Measurements from ENCODE around the gene USP19.
A peak's percentile ranks its signal among the peaks of the same experiment; 100 is the strongest.

The USP19 gene

DNA sequence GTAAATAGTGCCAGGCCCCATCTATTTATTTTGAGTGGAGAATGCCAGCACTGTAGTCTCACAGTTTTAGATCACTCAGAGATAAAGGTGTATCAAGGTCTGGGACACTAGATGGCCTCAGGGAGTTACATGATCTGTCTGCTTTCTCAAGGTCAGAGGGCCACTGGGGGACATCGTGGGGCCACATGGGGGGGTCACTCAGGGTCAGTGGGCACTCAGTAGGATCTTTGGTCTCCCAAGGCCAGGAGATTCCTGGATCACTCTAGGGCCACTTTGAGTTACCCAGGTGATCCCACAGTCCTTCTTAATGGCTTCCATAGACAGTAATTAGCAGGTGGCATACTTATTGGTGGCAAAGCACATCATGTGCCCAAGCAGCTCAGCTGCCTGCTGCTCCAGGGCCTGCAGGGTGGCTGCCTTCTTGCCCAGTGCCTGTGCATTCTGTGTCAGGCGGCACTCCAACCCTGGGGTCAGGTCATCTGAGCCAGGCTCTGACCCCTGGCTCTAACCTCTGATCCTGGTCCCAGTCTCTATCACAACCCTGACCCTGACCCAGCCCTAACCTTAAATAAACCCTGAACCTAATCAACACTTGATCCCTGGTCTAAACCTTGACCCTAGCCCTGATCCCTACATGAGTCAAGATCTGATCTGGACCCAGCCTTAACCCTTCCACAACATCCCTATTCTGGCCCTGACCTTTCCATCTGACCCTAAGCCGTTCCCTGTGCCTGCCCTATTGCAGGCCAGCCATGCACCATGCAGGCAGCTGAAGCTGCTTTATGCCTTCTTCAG is 14.0 kb upstream of the USP19 start:
- DNase-seq (ENCODE audit: low spot score), result no peak

- DNase-seq (ENCODE audit: low spot score), result peak; percentile 91
These were observed 12.8 kb upstream of the USP19 start for GRCh38 chr3:49133226-49133951.

DNA sequence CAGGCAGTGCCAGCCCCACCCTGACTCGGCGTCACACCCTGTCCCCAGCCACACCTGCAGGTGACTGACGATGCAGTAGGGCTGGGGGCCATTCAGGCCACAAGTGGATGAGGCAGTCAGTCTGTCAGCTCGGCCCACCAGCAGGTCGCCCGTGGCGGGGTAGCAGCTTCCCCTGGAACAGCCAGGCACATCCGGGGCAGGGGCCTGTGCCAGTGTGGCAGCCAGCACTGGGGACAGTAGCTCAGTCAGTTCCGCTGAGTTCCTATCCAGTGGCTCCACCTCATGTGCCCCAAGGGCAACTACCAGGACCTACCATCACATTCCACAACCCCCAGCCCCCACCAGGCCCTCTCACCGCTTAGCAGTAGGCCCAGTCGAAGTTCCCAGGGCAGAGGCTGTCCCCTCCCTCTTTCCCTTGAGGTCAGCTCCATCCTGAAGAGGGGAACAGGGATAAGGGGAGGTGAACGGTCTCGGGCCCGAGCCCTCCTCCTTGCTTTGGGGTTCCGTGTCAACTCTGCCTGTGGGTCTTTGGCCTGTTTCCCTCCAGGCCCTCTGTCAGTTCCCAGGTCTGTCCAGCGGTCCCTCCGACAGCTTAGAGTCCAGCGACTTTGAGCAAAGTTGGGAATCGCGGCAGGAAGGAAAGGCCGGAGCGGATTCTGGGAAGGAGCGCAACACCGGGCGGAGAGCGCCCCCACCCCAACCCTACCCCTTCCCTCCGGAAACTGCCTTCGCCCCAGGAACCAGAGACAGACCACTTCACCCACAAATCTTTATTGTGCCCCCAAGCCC is 12.0 kb upstream of the USP19 start, which contains the start of gene LAMB2:
LAMB2 (minus strand) TSS at position 614 of the 789 bp plus-strand sequence; CDS start at position 431, 183 bp downstream.
- DNase-seq (ENCODE audit: low spot score), result peak; percentile 80

DNA sequence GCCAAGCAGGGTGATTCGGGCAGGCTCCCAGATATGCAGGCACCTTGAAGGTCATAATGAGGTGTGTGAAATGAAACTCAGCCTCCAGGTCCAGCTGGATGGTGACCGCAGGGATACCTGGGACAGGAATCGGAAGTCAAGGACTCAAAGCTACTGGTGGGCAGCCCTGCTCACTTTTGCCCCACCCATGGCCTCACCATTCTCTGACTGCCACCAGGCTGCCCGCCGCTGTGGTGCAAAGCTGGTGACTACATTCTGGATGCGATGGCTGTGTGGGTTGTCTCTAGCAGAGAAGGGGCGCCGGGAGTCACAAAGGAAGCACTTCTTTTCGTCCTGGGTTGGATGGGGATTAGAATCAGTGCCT is 11.4 kb upstream of the USP19 start:
- DNase-seq (ENCODE audit: low spot score), result peak; percentile 9

DNA sequence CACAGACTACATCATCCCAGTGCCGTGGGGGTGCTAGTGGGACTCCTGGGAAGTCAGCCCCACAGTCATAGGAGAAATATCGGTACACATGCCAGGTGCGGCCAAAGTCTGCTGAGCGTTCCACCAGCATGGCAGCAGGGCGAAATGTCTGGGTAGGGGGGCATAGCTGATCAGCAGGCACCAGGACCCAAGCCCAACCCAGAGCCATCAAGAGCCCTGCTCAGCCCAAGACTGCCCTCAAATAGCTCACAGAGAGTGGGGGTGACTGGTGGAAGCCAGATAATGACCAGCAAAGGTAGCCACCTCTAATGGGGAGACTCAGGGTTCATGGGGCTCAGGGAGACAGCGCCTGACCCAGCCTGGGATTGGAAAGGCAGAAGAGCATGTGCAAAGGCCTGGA is 11.0 kb upstream of the USP19 start:
- no peak for DNase-seq (ENCODE audit: low spot score)

GRCh38 chr3:49131040-49131439 is 10.4 kb upstream of the USP19 start:
- DNase-seq (ENCODE audit: low spot score), result no peak

- DNase-seq (ENCODE audit: low spot score), result no peak
These were observed 4.5 kb upstream of the USP19 start for GRCh38 chr3:49124991-49125670.

DNA sequence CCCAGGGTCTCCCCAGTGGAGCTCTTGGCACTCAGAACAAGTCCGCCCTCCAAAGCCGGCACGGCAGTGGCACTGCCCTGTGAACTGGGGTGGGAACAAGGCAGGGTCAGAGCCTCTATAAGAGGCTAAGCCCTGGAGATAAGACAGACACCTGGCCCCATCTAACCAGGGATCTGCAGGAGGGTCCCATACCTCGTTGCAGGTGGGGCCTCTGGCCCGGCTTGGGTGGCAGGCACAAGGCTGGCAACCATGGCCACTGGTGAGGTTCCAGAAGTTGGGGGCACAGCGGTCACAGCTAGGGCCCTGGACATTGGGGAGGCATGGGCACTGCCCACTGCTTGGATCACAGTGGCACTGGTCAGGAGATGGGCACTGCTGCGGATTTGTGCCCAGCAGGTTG is 3.6 kb upstream of the USP19 start:
- no peak for DNase-seq (ENCODE audit: low spot score)

- no peak for DNase-seq (ENCODE audit: low spot score)
These were observed 3.1 kb upstream of the USP19 start for GRCh38 chr3:49123687-49124086.

- no peak for DNase-seq (ENCODE audit: low spot score)
These were observed 2.4 kb upstream of the USP19 start for GRCh38 chr3:49122886-49123545.

- no peak for DNase-seq (ENCODE audit: low spot score)
These were observed 1.8 kb upstream of the USP19 start for GRCh38 chr3:49122451-49122850.

- DNase-seq (ENCODE audit: low spot score), result no peak
These were observed 1.4 kb upstream of the USP19 start for GRCh38 chr3:49122022-49122421.

DNA sequence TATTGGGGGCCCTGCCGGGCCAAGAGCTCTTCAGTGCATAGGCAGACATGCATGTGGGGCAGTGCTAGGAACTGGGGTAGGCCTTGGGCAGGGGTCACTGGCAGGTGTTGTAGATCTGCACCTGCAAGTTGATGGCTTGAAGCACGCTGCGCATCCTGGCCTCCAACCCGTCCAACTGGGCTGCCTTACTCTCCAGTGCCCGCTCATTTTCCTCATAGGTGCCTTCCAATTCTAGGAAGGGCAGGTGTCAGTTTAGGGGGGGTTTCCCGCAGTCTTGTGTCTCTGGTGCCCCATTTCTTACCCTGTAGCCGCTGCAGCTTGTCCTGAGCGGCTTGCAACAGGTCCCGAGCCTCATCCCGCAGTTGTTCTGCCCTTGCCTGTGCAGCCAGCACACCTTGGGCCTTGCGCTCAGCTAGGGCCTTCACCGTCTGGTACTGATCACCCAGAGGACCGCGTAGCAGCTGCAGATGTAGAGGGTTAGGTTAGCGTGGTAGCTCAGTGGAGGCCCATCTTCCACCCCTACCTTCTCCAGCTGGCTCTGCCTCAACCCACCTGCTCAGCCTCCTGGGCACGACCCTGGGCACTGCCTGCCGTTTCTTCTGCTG is 611 bp upstream of the USP19 start:
- no peak for DNase-seq (ENCODE audit: low spot score)

DNA sequence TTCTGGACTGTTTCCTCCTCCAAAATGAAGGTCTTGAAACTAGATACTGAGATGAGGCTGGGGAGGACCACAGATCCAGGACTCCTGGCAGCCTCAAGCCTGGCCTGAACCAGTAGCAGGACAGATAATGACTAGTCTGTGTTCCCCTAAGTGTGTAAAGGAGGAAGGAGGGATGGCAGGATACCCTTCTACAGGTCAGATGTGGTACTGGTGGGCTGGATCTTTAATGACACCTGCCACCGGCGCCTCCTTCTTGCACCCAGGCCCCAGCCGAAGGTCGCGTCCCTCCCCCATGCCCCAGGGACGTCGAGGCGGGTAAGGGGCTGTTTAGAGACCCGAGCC is 556 bp downstream of the USP19 start:
- DNase-seq (ENCODE audit: low spot score), result no peak

DNA sequence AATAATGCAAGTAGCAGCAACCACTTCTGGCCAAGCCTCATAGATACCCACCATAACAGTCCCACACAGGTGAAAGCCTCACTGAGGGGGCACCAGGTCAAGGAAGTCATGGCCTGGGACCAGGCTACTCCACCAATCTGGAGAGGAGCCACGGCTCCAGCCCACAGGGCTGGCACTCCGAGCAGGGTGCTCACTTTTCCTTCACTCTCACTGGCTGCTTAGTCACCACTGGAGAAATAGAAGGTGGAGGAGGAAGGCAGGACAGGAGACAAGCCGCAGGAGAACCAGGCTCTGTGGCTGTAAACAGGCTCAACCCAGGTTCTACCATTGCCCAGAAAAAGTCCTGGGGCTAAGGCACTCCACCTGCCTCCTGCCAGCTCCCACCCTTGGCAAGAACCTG is 1.2 kb downstream of the USP19 start:
- peak; percentile 53 for DNase-seq (ENCODE audit: low spot score)

GRCh38 chr3:49119036-49119435 is 1.6 kb downstream of the USP19 start:
- no peak for DNase-seq (ENCODE audit: low spot score)

- DNase-seq (ENCODE audit: low spot score), result no peak
These were observed 8.4 kb downstream of the USP19 start for GRCh38 chr3:49112262-49112661.

DNA sequence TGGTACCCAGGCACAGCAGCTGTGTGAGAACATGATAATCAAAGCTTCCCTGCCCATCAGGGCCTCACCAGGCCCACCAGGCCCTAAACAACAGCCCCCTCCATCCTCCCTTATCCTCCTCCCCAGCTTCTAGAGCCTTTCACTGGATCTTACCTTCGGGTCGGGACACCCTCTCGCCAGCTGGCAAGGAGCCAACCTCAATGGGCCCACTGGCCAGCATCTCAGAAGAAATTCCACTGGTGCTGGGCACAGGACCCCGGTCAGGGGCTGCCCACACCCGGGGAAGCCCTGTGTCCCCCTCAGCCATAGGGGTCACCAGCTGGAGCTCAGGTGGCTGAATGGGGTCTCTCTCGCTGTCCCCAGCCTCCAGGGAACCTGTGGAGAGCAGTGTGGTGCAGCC is 9.3 kb downstream of the USP19 start:
- no peak for DNase-seq (ENCODE audit: low spot score)

DNA sequence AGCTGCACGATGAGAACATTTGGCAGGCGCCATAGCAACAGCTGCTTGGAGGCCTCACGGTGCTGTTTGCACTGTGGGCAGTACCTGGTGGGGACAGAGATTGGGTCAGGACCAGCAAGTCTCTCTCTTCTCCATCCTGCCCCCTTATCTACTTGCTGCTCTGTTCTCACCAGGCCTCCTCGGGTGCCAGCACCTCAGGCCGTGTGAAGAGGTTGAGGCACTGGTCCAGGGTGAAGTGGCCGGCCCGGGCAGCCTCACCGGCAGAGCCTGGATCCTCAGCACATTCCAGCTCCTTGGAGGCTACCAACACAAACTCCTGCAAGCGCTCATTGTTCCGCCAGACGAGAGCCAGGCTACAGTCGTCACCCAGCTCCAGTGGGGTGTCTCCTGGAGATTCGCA is 9.8 kb downstream of the USP19 start:
- no peak for DNase-seq (ENCODE audit: low spot score)

DNA sequence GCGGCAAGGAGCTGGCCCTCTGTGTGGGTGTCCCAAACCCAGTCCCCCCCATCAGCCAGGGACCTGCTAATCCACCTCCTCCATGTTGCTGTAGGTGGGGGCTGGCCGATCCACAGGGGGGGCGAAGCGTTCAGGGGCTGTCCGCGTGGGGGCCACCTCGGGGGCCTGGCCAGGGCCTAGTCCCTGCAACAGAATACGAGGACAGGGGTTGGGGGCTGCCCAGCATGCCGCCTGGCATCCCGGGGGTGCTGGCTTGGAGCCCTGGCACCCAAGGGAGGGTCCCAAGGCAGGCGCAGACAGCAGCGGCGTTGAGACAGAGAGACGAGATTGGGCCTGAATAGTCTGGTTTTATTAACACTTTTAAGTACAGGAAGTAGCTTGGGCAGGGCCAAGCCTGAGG is 12.3 kb downstream of the USP19 start:
- DNase-seq (ENCODE audit: low spot score), result no peak
